ENCODE results near the gene SMOC2.
"Not testable (repeated sequence)": the region's sequence is repeated elsewhere in the genome, so short reads cannot be mapped to it uniquely, and the experiment has no call there.

Gene SMOC2

GRCh38 chr6:168678588-168678987, 237.6 kb downstream of the SMOC2 start:
- no peaks in the 10 kb centered on the region for H3K27me3 ChIP-seq (ENCODE audit: control insufficient read depth, insufficient read depth, low read length)
- no peak overlapping the region for H3K9ac ChIP-seq (ENCODE audit: low read depth, low read length)
- H3K36me3 ChIP-seq (ENCODE audit: control insufficient read depth, insufficient read depth, low read length) = no peaks in the 10 kb centered on the region
- H3K4me3 ChIP-seq (ENCODE audit: low read depth, low read length) = no peak overlapping the region
- peaks cover 2% of the 10 kb centered on the region for H3K4me1 ChIP-seq (ENCODE audit: control insufficient read depth, insufficient read depth, low read length)
- H3K9me3 ChIP-seq (ENCODE audit: control insufficient read depth, insufficient read depth, low read length) = no peaks in the 10 kb centered on the region

GRCh38 chr6:168681748-168682147, 240.8 kb downstream of the SMOC2 start:
- Histone ChIP-seq H3K9ac (ENCODE audit: low read depth, low read length) (no peak overlapping the region), H3K9me3 (ENCODE audit: control insufficient read depth, insufficient read depth, low read length) (no peaks in the 10 kb centered on the region), H3K27me3 (ENCODE audit: control insufficient read depth, insufficient read depth, low read length) (no peaks in the 10 kb centered on the region), H3K4me1 (ENCODE audit: control insufficient read depth, insufficient read depth, low read length) (peaks cover 2% of the 10 kb centered on the region), H3K4me3 (ENCODE audit: low read depth, low read length) (no peak overlapping the region), H3K36me3 (ENCODE audit: control insufficient read depth, insufficient read depth, low read length) (no peaks in the 10 kb centered on the region)

GRCh38 chr6:168683621-168684020, 242.6 kb downstream of the SMOC2 start:
- Histone ChIP-seq H3K9ac (ENCODE audit: low read depth, low read length) (no peak overlapping the region), H3K4me3 (ENCODE audit: low read depth, low read length) (no peak overlapping the region)

DNA sequence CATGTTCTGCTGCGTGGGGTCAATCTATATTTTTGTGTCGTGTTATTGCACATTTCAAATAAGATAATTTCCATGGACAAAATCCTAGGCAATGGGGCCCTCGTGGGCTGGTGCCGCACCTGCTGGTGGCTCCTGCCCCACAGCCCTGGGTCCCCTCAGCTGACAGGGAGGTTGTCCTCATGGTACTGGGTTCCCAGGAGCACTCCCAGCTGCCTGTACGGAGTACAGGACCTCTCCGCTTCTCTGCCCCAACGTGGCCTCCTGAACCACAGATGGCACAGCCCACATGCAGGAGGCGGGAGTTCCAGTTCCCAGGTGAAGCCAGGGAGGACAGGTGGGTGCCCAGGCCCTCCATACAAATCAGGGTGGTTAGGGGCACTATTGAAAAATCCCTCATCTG, 243.5 kb downstream of the SMOC2 start:
- H3K9ac ChIP-seq (ENCODE audit: low read depth, low read length) = no peak overlapping the region
- H3K27me3 ChIP-seq (ENCODE audit: control insufficient read depth, insufficient read depth, low read length) = no peaks in the 10 kb centered on the region
- H3K4me1 ChIP-seq (ENCODE audit: control insufficient read depth, insufficient read depth, low read length) = peaks cover 5% of the 10 kb centered on the region
- no peaks in the 10 kb centered on the region for H3K36me3 ChIP-seq (ENCODE audit: control insufficient read depth, insufficient read depth, low read length)
- H3K9me3 ChIP-seq (ENCODE audit: control insufficient read depth, insufficient read depth, low read length) = no peaks in the 10 kb centered on the region
- no peak overlapping the region for H3K4me3 ChIP-seq (ENCODE audit: low read depth, low read length)

More at GRCh38 chr6:168683621-168684020, 242.6 kb downstream of the SMOC2 start:
- H3K4me1 ChIP-seq (ENCODE audit: control insufficient read depth, insufficient read depth, low read length) = peaks cover 5% of the 10 kb centered on the region
- no peaks in the 10 kb centered on the region for H3K9me3 ChIP-seq (ENCODE audit: control insufficient read depth, insufficient read depth, low read length)
- H3K36me3 ChIP-seq (ENCODE audit: control insufficient read depth, insufficient read depth, low read length) = no peaks in the 10 kb centered on the region
- no peaks in the 10 kb centered on the region for H3K27me3 ChIP-seq (ENCODE audit: control insufficient read depth, insufficient read depth, low read length)

GRCh38 chr6:168684906-168685305, 243.9 kb downstream of the SMOC2 start:
- no peaks in the 10 kb centered on the region for H3K27me3 ChIP-seq (ENCODE audit: control insufficient read depth, insufficient read depth, low read length)
- peaks cover 5% of the 10 kb centered on the region for H3K4me1 ChIP-seq (ENCODE audit: control insufficient read depth, insufficient read depth, low read length)
- H3K9me3 ChIP-seq (ENCODE audit: control insufficient read depth, insufficient read depth, low read length) = no peaks in the 10 kb centered on the region
- H3K4me3 ChIP-seq (ENCODE audit: low read depth, low read length) = no peak overlapping the region
- no peaks in the 10 kb centered on the region for H3K36me3 ChIP-seq (ENCODE audit: control insufficient read depth, insufficient read depth, low read length)
- H3K9ac ChIP-seq (ENCODE audit: low read depth, low read length) = no peak overlapping the region

DNA sequence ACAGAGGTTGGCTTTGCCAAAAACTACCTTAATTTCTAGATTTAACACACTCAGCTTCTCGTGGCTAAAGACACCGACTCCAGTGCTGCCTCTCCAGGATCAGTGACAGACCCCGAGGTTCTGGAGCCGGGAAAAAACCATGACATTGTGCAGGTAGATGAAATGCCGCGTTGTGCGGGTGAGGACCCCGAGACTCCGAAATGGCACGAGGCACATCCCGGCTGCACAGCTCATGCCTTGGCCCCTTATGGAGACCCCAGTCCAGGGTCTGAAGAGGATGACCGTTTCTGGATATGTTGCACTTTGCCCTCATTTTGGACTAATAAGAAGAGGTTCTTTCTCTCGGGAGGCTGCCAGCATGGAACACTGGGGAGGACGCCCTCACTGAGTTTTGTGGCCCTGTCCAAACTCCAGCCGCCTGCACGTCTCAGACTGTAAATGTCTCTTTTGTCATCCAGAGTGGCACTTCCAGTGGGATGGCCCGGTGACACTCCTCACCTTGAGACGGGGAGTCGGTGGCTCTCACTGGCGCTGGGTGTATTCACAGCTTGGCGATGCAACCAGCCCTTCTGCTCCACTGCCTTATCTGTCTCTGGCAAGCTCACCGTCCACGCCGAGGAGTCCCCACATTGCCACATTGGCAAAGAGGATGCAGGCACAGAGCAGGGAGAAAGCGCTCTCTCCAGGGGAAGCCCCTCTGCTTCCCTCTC, 245.2 kb downstream of the SMOC2 start:
- no peak overlapping the region for H3K9ac ChIP-seq (ENCODE audit: low read depth, low read length)
- H3K27me3 ChIP-seq (ENCODE audit: control insufficient read depth, insufficient read depth, low read length) = no peaks in the 10 kb centered on the region
- H3K36me3 ChIP-seq (ENCODE audit: control insufficient read depth, insufficient read depth, low read length) = no peaks in the 10 kb centered on the region
- no peak overlapping the region for H3K4me3 ChIP-seq (ENCODE audit: low read depth, low read length)
- peaks cover 5% of the 10 kb centered on the region for H3K4me1 ChIP-seq (ENCODE audit: control insufficient read depth, insufficient read depth, low read length)
- no peaks in the 10 kb centered on the region for H3K9me3 ChIP-seq (ENCODE audit: control insufficient read depth, insufficient read depth, low read length)

DNA sequence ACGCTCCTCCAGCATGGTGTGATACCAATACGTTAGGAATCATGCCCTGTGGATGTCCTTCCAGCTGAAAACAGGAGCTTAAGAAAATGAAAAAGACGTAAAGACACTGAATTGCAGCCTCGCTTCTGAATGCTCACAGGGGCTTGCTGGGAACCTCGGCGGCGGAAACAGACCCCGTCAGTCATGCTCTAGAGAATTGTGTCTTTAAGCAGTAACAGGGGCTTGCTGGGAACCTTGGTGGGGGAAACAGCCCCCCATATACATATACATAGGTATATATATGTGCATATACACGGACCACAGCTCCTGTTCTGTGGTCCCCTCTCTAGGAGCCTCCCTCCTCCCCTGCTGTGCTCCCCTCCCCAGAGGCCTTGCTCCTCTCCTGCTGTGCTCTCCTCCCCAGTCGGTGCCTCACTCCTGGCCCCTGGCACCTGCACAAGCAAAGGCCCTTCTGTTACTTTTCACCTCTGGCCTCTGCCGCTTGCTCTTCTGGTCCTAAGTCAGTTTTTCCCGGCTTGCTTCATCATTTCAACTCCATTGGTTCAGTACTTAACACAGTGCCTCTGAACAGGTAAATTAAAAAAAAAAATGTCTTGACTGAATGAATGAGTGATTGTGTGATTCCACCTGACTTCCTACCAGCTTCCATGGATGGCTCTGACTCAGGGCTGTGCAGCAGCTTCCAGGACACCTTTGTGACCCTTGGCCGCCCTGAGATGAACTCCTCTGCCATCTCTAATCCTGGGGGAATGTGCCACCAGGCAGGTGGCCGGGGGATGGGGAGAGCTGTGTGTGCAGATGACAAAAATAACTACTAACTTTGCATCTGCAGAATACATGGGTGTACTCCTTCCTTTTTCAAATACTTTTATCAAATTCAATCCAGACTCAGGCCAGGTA, 246.1 kb downstream of the SMOC2 start:
- Histone ChIP-seq H3K36me3 (ENCODE audit: control insufficient read depth, insufficient read depth, low read length) (no peaks in the 10 kb centered on the region), H3K9me3 (ENCODE audit: control insufficient read depth, insufficient read depth, low read length) (no peaks in the 10 kb centered on the region), H3K27me3 (ENCODE audit: control insufficient read depth, insufficient read depth, low read length) (no peaks in the 10 kb centered on the region), H3K4me3 (ENCODE audit: low read depth, low read length) (no peak overlapping the region), H3K4me1 (ENCODE audit: control insufficient read depth, insufficient read depth, low read length) (peaks cover 5% of the 10 kb centered on the region), H3K9ac (ENCODE audit: low read depth, low read length) (no peak overlapping the region)

- H3K9ac ChIP-seq (ENCODE audit: low read depth, low read length) = no peak overlapping the region
- H3K4me1 ChIP-seq (ENCODE audit: control insufficient read depth, insufficient read depth, low read length) = peaks cover 5% of the 10 kb centered on the region
- no peaks in the 10 kb centered on the region for H3K27me3 ChIP-seq (ENCODE audit: control insufficient read depth, insufficient read depth, low read length)
- H3K4me3 ChIP-seq (ENCODE audit: low read depth, low read length) = no peak overlapping the region
- H3K9me3 ChIP-seq (ENCODE audit: control insufficient read depth, insufficient read depth, low read length) = no peaks in the 10 kb centered on the region
- no peaks in the 10 kb centered on the region for H3K36me3 ChIP-seq (ENCODE audit: control insufficient read depth, insufficient read depth, low read length)
These were observed 249.3 kb downstream of the SMOC2 start for GRCh38 chr6:168690271-168690670.

DNA sequence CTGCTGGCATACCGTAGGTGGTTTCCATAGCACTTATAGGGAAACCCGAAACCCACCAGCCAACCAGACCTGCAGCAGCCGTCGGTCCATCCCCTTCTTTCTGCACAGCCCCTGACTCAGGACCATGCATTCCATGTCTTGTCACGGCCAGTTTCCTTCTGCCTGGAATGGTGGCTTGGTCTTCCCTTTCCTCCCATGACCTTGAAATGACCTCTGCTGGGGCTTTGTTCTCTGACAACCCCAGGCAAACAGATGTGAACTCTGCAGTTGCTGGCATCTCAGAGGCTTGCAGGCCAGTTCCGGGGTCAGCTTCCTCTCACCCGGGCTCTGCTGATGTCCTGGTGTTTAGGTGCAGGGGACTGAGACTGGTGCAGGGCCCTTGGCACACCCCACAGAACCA, 250.8 kb downstream of the SMOC2 start:
- Histone ChIP-seq H3K27me3 (ENCODE audit: control insufficient read depth, insufficient read depth, low read length) (no peaks in the 10 kb centered on the region), H3K9me3 (ENCODE audit: control insufficient read depth, insufficient read depth, low read length) (no peaks in the 10 kb centered on the region), H3K4me3 (ENCODE audit: low read depth, low read length) (no peak overlapping the region), H3K9ac (ENCODE audit: low read depth, low read length) (no peak overlapping the region), H3K36me3 (ENCODE audit: control insufficient read depth, insufficient read depth, low read length) (no peaks in the 10 kb centered on the region), H3K4me1 (ENCODE audit: control insufficient read depth, insufficient read depth, low read length) (peaks cover 8% of the 10 kb centered on the region)

GRCh38 chr6:168692193-168692914, 251.4 kb downstream of the SMOC2 start:
- no peaks in the 10 kb centered on the region for H3K9me3 ChIP-seq (ENCODE audit: control insufficient read depth, insufficient read depth, low read length)
- H3K9ac ChIP-seq (ENCODE audit: low read depth, low read length) = no peak overlapping the region
- no peak overlapping the region for H3K4me3 ChIP-seq (ENCODE audit: low read depth, low read length)
- peaks cover 8% of the 10 kb centered on the region for H3K4me1 ChIP-seq (ENCODE audit: control insufficient read depth, insufficient read depth, low read length)
- H3K36me3 ChIP-seq (ENCODE audit: control insufficient read depth, insufficient read depth, low read length) = no peaks in the 10 kb centered on the region
- H3K27me3 ChIP-seq (ENCODE audit: control insufficient read depth, insufficient read depth, low read length) = no peaks in the 10 kb centered on the region

DNA sequence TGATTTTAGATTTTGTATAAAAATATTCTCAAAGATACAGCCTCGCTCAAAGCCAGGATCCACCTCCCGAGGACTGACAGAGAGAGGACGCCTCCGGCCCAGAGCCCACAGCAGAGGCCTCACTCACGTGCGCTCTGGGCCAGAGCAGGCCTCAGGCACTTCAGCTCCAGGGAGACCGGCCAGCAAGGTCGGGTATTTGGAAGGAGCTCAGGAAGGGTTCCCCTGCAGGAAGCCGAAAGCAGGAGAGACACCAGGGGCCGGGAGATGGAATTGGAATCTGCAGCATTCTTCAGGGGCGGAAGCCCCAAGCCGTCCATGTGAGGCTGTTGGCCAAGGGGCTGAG, 251.9 kb downstream of the SMOC2 start:
- H3K4me3 ChIP-seq (ENCODE audit: low read depth, low read length); H3K9ac ChIP-seq (ENCODE audit: low read depth, low read length); H3K4me1 ChIP-seq (ENCODE audit: control insufficient read depth, insufficient read depth, low read length); H3K27me3 ChIP-seq (ENCODE audit: control insufficient read depth, insufficient read depth, low read length); H3K36me3 ChIP-seq (ENCODE audit: control insufficient read depth, insufficient read depth, low read length); H3K9me3 ChIP-seq (ENCODE audit: control insufficient read depth, insufficient read depth, low read length): not testable (repeated sequence)

Measured in iPS-15b (cell line).